ENCODE measurements around the gene PPARD.
"Not testable (repeated sequence)": the region's sequence is repeated elsewhere in the genome, so short reads cannot be mapped to it uniquely, and the experiment has no call there.

The PPARD gene

DNA sequence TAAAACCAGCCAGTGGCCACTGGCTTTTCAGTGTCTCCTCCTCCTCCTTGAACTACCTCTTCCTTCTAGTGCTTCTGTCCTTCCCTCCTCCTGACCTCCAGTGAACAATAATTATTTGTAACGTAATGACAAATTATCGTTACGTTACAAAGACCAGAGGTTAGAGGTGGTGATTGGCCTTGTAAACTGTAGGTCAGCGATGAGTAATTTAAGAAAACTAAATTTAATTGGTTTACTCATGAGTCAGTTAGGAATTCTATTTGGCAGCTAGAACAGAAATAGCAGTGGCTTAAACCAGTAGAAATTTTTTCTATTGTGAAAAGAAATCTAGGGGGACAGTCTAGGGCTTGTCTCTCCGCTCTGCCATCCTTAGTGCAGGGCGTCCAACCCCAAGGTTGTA, 38.8 kb downstream of the PPARD start:
- DNase-seq (ENCODE audit: low spot score): no peak

DNA sequence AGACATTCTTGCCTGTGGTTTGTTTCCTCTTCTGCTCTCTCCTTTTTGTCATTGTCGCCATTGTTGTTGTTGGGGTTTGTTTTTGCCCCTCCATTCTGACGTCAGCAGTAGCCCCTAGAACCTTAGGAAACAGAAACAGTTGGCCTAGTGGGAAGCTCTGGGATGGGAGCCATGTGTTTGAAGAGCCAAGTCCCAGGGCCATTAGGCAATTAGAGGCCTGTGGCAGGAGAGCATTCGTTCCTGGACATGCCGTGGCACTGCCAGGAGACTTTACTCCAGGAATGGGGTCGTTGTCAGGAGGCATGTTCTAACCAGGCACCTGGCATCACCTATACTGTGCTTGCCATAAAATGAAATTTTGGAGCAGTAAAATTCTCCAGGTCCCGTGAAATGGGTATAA, 39.7 kb downstream of the PPARD start:
- no peak for DNase-seq (ENCODE audit: low spot score)

DNA sequence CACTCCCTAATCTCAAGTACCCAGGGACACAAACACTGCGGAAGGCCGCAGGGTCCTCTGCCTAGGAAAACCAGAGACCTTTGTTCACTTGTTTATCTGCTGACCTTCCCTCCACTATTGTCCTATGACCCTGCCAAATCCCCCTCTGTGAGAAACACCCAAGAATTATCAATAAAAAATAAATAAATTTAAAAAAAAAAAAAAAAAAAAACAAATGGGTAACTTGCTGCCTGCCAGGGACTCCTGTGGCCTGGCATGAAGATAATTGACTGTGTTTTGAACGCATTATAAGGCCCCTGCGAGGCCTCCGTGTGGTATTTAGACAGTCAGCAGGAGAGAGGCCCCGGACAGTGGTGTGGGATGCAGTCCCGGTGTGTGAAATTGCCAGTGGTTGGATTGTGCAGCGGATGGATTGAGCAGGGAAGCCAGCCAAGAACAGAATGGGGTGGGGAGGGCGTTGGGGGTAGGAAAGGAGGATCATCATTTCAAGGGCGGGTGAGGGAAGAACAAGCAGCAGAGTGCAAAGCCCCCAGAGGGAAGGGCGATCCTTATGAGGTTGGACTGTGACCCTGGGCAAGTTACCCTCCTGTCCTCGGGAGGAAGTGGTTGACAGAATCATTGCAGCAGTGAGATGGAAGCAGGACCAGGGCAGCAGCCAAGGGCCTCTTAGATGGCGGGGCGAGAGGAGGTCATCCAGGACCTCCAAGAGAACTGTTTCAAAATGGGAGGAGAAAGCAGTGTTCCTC, 43.3 kb downstream of the PPARD start:
- no peak for DNase-seq (ENCODE audit: low spot score)

DNA sequence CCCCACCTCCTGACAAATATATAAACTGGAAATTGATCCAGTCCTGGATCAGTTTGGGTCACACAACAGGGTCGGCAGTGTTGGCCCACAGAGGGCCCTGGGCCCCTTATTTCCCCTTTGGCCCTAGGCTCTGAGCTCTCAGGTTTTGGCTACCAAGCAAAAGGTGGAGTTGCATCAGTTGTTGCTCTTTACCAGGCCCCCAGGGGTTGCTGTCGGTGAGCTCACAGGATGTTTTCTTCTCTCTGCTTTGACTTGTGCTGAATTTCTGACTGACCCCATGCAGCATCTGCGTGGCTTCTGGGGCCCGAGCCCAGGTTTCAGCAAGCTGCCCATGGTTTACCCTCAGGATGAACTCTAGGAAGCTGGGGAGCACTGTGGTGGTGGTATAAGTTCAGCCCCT, 44.6 kb downstream of the PPARD start:
- DNase-seq (ENCODE audit: low spot score): no peak

DNA sequence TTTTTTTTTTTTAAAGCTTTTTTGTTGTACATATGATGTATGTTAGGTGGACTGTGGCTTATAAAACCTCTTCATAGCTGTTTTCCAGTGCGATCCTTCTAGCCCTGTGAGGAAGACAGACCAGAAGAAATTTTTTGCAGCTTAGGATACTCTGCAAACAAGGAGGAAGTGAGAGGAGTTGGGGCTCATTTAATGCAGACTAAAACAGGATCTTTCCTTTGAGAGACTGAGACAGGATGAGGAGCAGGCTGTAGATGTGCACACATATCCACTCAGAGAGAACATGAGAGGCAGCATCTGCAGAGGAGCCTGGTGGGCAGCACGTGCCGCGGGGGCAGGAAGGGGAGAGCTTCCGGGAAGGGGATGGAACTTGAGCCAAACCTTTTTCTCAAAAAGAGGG, 45.7 kb downstream of the PPARD start:
- no peak for DNase-seq (ENCODE audit: low spot score)

DNA sequence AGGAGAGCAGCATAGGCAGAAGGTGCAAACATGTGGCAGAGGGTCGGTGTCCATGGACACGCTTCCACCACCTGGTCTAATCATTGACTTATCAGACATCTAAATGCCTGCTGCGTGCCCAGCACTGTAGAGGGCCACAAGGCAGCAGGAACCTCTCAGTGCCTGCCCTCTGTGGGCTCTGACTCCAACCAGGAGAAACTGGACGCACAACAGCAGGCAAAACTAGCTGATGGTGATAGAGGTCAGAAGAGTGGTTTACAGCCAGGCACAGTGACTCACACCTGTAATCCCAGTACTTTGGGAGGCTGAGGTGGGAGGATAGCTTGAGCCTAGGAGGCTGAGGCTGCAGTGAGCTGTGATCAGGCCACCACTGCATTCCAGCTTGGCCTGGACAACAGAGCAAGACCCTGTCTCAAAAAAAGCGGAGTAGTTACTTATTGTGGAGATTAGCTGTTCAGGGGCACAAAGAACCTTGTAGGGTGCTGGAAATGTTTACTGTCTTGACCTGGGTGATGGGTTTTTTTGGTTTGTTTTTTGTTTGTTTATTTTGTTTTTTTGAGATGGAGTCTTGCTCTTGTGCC, 46.5 kb downstream of the PPARD start:
- no peak for DNase-seq (ENCODE audit: low spot score)

DNA sequence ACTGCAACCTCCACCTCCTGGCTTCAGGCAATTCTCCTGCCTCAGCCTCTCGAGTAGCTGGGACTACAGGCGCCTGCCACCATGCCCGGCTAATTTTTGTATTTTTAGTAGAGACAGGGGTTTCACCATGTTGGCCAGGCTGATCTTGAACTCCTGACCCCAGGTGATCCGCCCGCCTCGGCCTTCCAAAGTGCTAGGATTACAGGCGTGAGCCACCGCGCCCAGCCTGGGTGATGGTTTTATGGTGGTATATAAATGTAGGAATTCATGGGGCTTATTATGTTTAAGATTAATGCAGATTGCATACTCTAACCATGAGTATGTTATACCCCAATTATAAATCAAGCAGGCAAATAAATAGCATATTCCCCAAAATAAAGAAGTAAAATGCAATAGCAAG, 47.0 kb downstream of the PPARD start:
- DNase-seq (ENCODE audit: low spot score): not testable (repeated sequence)

DNA sequence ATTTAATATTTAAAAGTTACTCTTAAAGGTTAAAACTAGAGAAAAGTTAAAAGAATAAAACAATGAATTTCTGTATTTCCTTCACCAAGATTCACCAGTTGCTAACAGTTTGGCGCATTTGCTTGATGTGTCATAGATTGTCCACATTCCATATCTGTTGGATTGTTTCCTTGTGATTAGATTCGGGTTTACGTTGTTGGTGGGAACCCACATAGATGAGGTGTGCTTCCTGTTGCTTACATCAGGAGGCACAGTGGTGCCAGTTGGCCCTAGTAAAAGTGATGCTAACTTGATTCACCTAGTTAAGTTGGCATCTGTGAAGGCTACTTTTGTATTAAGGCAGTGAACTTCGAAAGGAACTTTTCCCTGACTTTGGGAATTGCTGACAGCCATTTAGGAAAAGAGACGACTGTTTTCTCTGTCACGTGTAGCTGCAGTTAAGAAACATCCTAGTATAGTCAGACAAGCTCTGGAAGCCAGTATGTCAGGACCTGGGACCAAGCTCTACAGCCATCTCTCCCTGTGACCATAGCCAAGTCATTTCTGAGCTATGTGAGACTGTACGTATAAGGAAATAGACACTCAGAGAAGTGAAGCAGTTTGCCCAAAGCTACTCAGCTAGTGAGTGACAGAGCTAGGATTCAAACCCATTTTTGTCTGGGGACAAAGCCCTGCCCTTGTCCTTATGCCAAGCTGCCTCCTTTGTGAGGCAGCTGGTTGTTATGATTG, 49.0 kb downstream of the PPARD start:
- DNase-seq (ENCODE audit: low spot score): no peak

DNA sequence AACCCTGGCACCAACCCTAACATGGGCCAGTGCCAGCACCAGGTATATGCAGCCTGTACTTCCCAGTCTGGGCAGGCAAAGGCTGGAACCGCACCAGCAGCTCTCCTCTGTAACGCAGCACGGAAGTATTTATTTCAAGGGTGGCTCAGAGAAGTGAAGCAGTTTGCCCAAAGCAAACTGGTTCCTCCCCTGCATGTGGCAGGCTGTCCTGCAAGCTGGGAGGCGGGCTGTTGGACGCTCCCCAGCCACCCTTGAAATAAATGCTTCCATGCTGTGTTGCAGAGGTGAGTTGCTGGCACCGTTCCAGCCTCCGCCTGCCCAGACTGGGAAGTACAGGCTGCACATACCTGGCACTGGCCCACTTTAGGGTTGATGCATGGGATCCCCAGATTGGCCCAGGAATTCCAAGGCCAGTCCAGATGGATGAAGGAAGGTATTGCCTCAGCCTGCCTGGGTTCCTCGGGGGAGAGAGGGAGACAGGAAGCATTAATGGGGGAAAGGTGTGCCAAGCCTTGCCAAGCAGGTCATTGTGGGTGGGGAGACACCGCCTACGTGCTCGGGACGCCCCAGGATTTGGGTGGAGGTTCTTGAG, 49.8 kb downstream of the PPARD start:
- no peak for DNase-seq (ENCODE audit: low spot score)

DNA sequence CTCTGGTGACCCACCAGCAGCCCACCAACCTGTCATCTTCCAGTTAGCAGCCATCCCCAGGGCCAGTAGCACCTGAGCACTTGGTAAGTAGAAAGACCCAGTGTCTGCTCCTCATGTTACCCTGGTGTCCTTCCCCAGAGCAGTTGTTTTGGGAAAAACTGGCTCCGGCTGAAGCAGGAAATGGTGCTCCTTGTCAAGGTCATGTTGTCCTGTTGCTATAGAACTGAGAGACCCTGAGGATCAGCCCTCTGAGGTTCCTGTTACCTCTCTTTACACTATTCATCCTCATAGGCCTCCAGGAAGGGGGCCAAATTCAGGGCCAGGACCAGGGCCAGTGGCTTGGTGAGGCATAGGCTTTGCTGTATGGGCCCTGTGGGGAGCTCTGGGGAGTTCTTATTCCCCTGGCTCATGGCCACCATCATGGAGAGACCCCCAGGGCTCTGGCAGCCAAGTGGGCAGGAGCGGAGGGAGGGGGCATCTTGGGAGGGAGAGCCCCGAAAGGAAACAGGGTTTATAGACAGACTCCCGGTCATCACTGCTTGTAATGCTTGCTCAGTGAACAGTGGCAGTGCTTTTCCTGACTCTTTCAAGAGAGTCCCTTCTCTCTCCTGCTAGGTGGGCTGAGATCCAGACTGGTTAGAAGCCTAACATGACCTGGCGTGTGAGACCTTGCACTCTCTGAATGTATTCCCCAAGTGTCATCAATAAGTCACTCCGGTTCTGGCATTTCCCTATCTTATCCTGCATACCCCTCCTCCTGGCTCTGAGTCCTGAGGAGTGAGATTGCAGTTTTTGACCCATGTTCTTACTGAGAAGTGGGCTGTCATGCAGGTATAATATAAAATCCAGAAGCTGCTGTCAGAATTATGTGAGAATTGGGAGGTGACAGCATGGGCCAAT, 50.7 kb downstream of the PPARD start:
- no peak for DNase-seq (ENCODE audit: low spot score)

DNA sequence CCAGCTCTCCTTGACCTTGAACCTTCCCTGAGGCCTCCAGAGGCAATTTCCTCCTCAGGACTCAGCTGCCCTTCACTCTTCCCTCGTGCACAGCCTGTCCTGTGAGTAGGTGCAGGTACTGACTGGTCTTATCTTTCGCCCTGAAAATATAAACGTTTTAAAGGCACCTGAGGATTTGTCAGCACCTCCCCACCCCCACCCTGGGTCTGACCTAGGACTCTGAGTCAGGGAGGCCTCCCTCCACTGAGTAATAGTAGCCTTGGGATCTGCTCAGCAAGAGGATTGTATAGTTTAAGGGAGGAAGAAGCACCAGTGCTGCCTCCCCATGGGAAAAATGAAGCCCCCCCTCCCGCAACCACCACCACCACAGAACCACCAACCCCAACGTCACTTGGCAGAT, 54.6 kb downstream of the PPARD start:
- DNase-seq (ENCODE audit: low spot score): no peak

DNA sequence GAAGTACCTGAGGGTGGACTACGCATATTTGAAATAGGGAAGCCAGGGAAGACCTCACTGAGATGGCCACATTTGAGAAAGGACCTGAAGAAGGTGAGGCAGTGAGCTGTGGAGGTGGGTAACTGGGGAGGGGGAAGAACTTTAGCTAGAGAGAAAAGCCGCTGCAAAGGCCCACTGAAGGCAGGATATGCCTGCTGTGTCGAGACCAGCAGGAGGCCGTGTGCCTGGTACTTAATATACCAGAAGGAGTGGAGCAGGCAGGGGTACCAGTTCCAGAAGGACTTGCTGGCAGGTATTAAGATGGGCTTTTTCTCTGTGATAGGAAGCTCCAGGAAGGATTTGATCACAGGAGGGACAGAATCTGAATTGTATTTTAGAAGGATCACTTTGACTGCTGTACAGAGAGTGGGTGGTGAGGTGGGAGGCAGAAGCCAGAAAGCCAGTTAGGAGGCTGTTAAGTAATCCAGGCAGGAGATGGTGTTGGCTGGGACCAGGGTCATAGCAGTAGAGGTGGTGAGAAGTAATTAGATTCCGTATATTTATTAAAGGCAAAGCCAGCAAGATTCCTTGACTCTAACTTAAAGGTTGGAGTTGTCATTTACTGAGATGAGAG, 55.6 kb downstream of the PPARD start:
- no peak for DNase-seq (ENCODE audit: low spot score)

DNA sequence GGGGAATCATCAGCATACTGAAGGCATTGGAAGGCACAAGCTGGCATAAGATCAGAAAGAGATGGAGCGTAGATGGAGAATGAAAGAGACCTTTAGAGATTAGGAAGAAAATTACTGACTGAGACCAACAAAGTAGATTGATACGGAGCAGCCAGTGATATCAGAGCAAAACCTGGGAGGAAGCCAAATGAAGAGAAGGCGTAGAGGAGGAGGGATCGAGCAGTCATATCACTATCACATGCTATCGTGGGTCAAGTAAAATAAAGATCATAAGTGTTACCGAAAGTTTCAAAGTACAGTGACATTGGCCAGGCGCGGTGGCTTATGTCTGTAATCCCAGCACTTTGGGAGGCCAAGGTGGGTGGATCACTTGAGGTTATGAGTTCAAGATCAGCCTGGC, 56.2 kb downstream of the PPARD start:
- no peak for DNase-seq (ENCODE audit: low spot score)

DNA sequence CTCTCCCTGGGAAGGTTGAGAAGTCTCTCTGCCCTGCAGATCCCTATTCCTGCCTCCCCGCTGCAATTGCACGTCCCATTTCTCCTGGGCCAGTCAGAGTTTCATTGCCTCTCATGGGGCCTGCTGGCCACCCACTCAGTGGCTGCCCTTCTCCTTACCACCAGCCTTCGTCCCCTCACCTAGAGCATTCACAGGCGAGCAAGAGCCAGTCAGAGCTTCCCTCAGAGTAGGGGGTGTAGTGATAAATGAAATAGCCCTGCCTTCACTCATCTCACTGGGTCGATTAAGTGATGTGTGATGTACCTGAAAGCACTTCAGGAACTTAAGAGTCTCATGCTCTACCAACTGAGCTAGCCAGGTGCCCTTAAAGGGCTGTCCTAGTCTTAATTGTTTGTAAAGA, 57.8 kb downstream of the PPARD start:
- no peak for DNase-seq (ENCODE audit: low spot score)

DNA sequence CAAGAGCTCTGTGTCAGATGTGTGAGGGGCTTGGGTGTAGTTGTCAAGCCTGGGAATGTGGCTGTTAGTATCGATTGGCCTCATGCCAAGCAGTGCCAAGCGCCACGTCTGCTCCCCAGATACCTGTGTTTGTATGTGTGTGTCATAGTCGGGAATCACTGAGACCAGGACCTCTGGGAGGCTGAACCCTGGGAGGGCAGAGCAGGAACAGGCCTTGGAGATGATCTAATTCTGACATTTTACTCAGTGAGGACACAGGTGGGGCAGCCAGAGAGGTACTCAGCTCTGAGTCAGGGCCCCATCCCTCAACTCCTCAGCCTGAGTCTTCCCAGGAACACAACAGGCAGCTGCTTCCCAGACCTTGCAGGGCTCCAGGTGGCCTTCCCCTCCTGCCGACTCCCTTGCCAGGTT, 58.5 kb downstream of the PPARD start:
- no peak for DNase-seq (ENCODE audit: low spot score)

DNA sequence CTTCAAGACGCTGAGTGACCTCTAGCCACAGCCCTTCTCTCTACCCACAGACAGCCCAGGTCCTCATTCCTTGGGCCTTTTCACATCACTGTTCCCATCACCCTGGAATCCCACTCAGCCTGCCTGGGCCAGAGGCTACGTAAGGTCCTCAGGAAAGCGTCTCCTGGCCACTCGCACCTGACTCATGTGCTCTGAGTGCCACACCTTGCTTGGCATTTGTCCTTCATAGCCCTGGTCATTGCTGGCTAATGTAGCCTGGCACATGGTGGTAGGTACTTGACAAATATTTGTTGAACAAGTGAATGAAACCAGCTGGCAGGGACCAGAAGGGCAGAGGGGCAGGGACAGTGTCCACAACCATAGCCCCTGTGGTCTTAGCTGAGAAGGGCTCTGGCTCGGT, 59.2 kb downstream of the PPARD start:
- no peak for DNase-seq (ENCODE audit: low spot score)

DNA sequence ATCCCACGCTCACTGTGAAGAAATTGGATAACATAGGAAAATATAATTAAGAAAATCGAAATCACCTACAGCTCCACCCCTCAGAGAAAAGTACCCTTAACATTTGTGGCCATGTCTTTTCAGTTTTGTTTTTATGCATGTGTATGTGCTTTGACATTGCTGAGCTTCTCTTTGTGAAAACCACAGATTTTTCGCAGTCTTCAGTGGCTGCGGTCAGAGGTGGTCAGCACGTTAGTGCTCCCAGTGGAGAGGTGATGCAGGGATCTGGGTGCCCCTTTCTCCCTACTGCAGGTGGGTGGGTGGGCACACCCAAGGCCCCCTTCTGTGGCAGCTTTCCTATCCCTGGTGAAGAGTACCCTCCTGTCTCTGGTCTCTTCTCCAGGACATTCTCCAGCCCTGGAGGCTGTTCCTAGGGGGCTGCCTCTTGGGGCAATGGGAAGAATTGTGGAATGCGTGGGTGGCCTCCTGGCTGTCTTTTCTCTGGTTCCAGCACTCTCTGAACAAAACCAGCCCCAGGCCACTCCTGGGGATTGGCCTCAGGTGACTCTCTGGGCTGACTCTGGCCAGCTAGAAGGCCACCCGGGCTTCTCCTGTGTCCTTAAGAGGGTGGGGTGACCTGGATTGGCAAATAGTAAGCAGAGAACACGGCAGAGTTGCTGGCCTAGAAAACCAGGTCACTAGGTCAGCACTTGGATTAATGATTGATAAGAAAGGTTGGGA, 59.9 kb downstream of the PPARD start:
- DNase-seq (ENCODE audit: low spot score): no peak

DNA sequence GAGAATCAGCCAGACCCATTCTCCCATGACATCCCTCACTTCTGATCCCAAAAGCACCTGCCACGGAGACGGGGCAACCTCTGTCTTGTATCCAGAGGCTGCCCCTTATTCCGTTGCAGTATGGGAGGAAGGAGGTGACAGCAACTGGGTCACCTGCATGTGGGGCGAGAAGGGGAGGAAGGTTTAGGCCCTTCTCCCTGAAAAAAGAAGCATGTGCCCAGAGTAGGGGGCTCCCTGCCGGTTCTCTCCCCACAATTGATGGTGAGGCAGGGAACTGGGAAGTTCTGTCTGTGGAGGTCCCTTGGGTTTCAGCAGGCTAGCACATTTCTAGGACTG, 60.5 kb downstream of the PPARD start:
- DNase-seq (ENCODE audit: low spot score): no peak

DNA sequence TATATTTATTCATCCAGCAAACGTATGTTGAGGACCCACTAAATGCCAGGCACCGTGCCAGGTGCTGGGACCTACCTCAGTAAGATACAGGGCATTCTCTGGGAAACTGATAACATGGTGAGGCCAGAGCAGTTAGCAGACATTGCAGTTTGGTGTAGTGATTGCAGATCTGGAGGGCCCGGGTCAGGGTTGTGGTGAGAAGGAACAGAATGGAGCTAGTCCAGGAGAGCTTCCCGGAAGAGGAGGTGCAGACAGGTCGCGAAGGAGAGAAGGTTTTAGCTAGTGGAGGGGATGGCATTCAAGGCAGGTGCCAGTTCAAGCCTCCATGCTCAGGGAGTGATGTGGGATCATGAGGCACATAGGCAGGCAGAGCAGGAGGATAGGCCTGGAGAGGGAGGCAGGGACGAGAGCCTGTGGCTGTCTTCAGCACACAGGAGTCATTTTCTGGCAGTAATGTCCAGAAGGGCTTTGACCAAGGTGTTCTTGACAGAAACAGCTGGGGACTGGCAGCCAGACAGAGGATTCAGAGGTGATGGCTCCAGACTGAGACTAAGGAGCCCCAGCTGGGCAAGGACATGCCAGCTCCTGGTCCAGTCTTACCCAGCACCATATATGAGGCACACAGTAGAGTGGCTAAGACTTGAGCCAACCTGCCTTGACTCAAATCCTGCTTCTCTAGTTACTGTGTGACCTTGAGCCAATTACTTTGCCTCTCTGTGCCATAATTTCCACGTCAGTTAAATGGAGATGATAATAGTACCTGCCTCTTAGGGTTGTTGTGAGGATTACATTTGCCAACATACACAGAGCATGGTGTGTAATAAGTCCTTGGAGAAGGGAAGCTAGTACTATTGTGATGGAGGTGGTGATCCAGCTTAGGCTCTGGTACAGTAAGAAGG, 61.4 kb downstream of the PPARD start:
- no peak for DNase-seq (ENCODE audit: low spot score)

Data from ecto neural progenitor cell (in vitro differentiated cells).